H1 (cell line): ENCODE measurements around the gene ECI2. TPM values are rescaled to one million over a fixed set of nuclear protein-coding genes. Genes with fewer than 3 reads are reported as not detected.

Source experiments
- ATF2 ChIP-seq: IDR thresholded peaks from 2 replicates; pipeline ENCODE4 v1.6.1; 2012; ENCODE audit warnings: low read length, inconsistent platforms
- EZH2 ChIP-seq: fragments of 200-600 bp; sonication (generic); IDR thresholded peaks from 2 replicates; pipeline ENCODE4 v1.7.1; 2012; ENCODE audit warnings: low read depth, mild to moderate bottlenecking, moderate library complexity, low read length, inconsistent platforms; ENCODE audit not compliant: severe bottlenecking
- SP2 ChIP-seq: IDR thresholded peaks from 2 replicates; pipeline ENCODE4 v1.6.1; 2012; ENCODE audit warnings: mild to moderate bottlenecking, low read length, inconsistent platforms
- SUZ12 ChIP-seq: fragments of 200-600 bp; sonication (generic); IDR thresholded peaks from 2 replicates; pipeline ENCODE4 v1.6.1; 2012; ENCODE audit warnings: mild to moderate bottlenecking, inconsistent platforms, low read length, moderate library complexity, mixed read lengths
- polyA plus RNA-seq, 7 experiments: library from polyadenylated mRNA; depleted of rRNA in 3 of 7; stranded (reverse) in 5 of 7; unstranded in 2 of 7; fragments of >200 nt in 5 of 7; fragments of 200-250 nt in 2 of 7; gene quantifications; 1 replicate in 5 of 7; 2 replicates in 1 of 7; 4 replicates in 1 of 7; pipeline versions ENCODE4 v1.2.1 to v1.2.3, GENCODE V29; 2011 to 2013; ENCODE audit warnings: missing spikeins in 2 of 7, mixed read lengths in 2 of 7
- total RNA-seq: library from RNA; stranded (reverse); fragmentation: NEBNext Ultra II Directional; extraction: Animal tissue kit (Norgen Biotek cat#: 25700); gene quantifications from 2 replicates; pipeline ENCODE4 v1.2.1, GENCODE V29; 2021

The ECI2 gene
- total and polyA plus RNA-seq, 2 of the 8 experiments (the other 6 are each of a cell fraction or from before 2014, with no cell fraction given), result 40.4 to 70.8 TPM

- TF ChIP-seq ATF2 (no peak), SUZ12 (no peak), EZH2 (no peak), SP2 (no peak)
- TF ChIP-seq, all 59 proteins: peak for 0
Measured at GRCh38 chr6:4093288-4093687, 42.1 kb downstream of the ECI2 start (continued).
